ENCODE data around the gene DIP2B.

Gene DIP2B

GRCh38 chr12:50573271-50573670 is 68.5 kb downstream of the DIP2B start:
- no peak for DNase-seq (ENCODE audit: low read depth in 3 of 3)

- no peak for DNase-seq (ENCODE audit: low read depth in 3 of 3)
Measured at GRCh38 chr12:50574601-50575348, 70.0 kb downstream of the DIP2B start.

GRCh38 chr12:50579757-50580267 is 75.0 kb downstream of the DIP2B start:
- DNase-seq (ENCODE audit: low read depth in 3 of 3) = no peak

- no peak for DNase-seq (ENCODE audit: low read depth in 3 of 3)
Measured at GRCh38 chr12:50580436-50580835, 75.7 kb downstream of the DIP2B start.

- no peak for DNase-seq (ENCODE audit: low read depth in 3 of 3)
Measured at GRCh38 chr12:50581226-50582184, 76.7 kb downstream of the DIP2B start.

- no peak for DNase-seq (ENCODE audit: low read depth in 3 of 3)
Measured at GRCh38 chr12:50584135-50584534, 79.3 kb downstream of the DIP2B start.

- DNase-seq (ENCODE audit: low read depth in 3 of 3) = no peak
Measured at GRCh38 chr12:50589650-50590435, 85.1 kb downstream of the DIP2B start.

- DNase-seq (ENCODE audit: low read depth in 3 of 3) = no peak
Measured at GRCh38 chr12:50590869-50591268, 86.1 kb downstream of the DIP2B start.

- no peak for DNase-seq (ENCODE audit: low read depth in 3 of 3)
Measured at GRCh38 chr12:50595667-50596066, 90.9 kb downstream of the DIP2B start.

GRCh38 chr12:50597200-50598195 is 92.7 kb downstream of the DIP2B start:
- DNase-seq (ENCODE audit: low read depth in 3 of 3) = peak; percentile 21 to 53 (median 41)

- no peak for DNase-seq (ENCODE audit: low read depth in 3 of 3)
Measured at GRCh38 chr12:50598321-50598862, 93.6 kb downstream of the DIP2B start.

- no peak for DNase-seq (ENCODE audit: low read depth in 3 of 3)
Measured at GRCh38 chr12:50599366-50600095, 94.7 kb downstream of the DIP2B start.

GRCh38 chr12:50600364-50600763 is 95.6 kb downstream of the DIP2B start:
- DNase-seq (ENCODE audit: low read depth in 3 of 3) = no peak

GRCh38 chr12:50603817-50604639 is 99.2 kb downstream of the DIP2B start:
- DNase-seq (ENCODE audit: low read depth in 3 of 3) = no peak

- no peak for DNase-seq (ENCODE audit: low read depth in 3 of 3)
Measured at GRCh38 chr12:50604640-50604920, 99.8 kb downstream of the DIP2B start.

- no peak for DNase-seq (ENCODE audit: low read depth in 3 of 3)
Measured at GRCh38 chr12:50606675-50607375, 102.0 kb downstream of the DIP2B start.

GRCh38 chr12:50609292-50609874 is 104.6 kb downstream of the DIP2B start:
- DNase-seq (ENCODE audit: low read depth in 3 of 3) = no peak

- no peak for DNase-seq (ENCODE audit: low read depth in 3 of 3)
Measured at GRCh38 chr12:50610171-50610570, 105.4 kb downstream of the DIP2B start.
